Testis (tissue), 2 donors: ENCODE measurements around the gene IDE.

Experiments
- POLR2A ChIP-seq: fragments of 450-650 bp; IDR thresholded peaks from one replicate; pipeline ENCODE4 v1.6.1; 2017; ENCODE audit warnings: antibody characterized with exemption, mild to moderate bottlenecking, moderate library complexity
- TF ChIP-seq, protein P1 (sequence below), 3 experiments: fragments of 450-650 bp in 2 of 3; fragments of 200-600 bp in 1 of 3; sonication (generic) in 1 of 3; IDR thresholded peaks; one replicate each; pipeline ENCODE4 v1.5.1; 2016 to 2019; ENCODE audit warnings: antibody characterized with exemption in 3 of 3, mild to moderate bottlenecking in 2 of 3, moderate library complexity in 1 of 3

GRCh38 chr10:92530891-92531535 is 42.9 kb downstream of the IDE start:
- TF ChIP-seq, protein P1, sequence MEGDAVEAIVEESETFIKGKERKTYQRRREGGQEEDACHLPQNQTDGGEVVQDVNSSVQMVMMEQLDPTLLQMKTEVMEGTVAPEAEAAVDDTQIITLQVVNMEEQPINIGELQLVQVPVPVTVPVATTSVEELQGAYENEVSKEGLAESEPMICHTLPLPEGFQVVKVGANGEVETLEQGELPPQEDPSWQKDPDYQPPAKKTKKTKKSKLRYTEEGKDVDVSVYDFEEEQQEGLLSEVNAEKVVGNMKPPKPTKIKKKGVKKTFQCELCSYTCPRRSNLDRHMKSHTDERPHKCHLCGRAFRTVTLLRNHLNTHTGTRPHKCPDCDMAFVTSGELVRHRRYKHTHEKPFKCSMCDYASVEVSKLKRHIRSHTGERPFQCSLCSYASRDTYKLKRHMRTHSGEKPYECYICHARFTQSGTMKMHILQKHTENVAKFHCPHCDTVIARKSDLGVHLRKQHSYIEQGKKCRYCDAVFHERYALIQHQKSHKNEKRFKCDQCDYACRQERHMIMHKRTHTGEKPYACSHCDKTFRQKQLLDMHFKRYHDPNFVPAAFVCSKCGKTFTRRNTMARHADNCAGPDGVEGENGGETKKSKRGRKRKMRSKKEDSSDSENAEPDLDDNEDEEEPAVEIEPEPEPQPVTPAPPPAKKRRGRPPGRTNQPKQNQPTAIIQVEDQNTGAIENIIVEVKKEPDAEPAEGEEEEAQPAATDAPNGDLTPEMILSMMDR (IDR thresholded peaks at IDR 0.05) = no peak
- TF ChIP-seq POLR2A = no peak
